Peyer's patch (tissue), 4 donors: ENCODE results near the gene AUTS2. TPM values are rescaled to one million over a fixed set of nuclear protein-coding genes. Genes with fewer than 3 reads are reported as not detected.

Experiments
- DNase-seq, 3 donors: peaks; one replicate each; pipeline ENCODE4 v3.0.0-alpha.2; 2017 to 2019
- H3K27ac ChIP-seq, 4 donors: fragments of 200-600 bp; sonication (generic); one replicate each; pipeline ENCODE4 v1.5.1; 2016 to 2019
- H3K27me3 ChIP-seq, 2 donors: fragments of 200-600 bp; sonication (generic); one replicate each; pipeline ENCODE4 v1.5.1; 2019
- H3K36me3 ChIP-seq, 3 donors: fragments of 200-600 bp; sonication (generic); one replicate each; pipeline ENCODE4 v1.5.1; 2016 to 2019
- H3K4me1 ChIP-seq, 4 donors: fragments of 200-600 bp; sonication (generic); one replicate each; pipeline ENCODE4 v1.5.1; 2016 to 2019
- H3K4me3 ChIP-seq, 4 donors: fragments of 200-600 bp; sonication (generic); 1 replicate in 3 of 4; 2 replicates in 1 of 4; pipeline ENCODE4 v1.5.1; 2016 to 2019; ENCODE audit warnings: mild to moderate bottlenecking in 1 of 4
- H3K9me3 ChIP-seq, 4 donors: fragments of 200-600 bp; sonication (generic); one replicate each; pipeline ENCODE4 v1.5.1; 2016 to 2019; ENCODE audit warnings: mild to moderate bottlenecking in 1 of 4
- CTCF ChIP-seq, 6 experiments: fragments of 450-650 bp in 4 of 6; fragments of 200-600 bp in 2 of 6; sonication (generic) in 1 of 6; IDR thresholded peaks; one replicate each; pipeline ENCODE4 v1.5.1; 2017 to 2019; ENCODE audit warnings: antibody characterized with exemption in 6 of 6, mild to moderate bottlenecking in 3 of 6, moderate library complexity in 1 of 6
- POLR2A ChIP-seq, 2 donors: fragments of 450-650 bp; IDR thresholded peaks; one replicate each; pipeline ENCODE4 v1.5.1; 2017; ENCODE audit warnings: antibody characterized with exemption in 2 of 2, mild to moderate bottlenecking in 2 of 2, moderate library complexity in 2 of 2
- total RNA-seq, 4 donors: library from RNA; depleted of rRNA; stranded (reverse); fragments of >200 nt; gene quantifications; one replicate each; pipeline ENCODE4 v1.1.0, GENCODE V29; 2016

AUTS2 gene
- total RNA-seq, 4 donors from 2014 or later, result 55.9 to 90.0 (median 72.6) TPM

- Histone ChIP-seq H3K27ac (peak overlapping the region in 2 of 4 donors; percentile 26 to 56), H3K9me3 (no peaks in the 10 kb centered on the region), H3K36me3 (no peaks in the 10 kb centered on the region), H3K4me3 (peak overlapping the region in 1 of 4 donors; percentile 19), H3K4me1 (peaks cover 0 to 6% (median 0%) of the 10 kb centered on the region in 4 donors), H3K27me3 (no peaks in the 10 kb centered on the region)
- DNase-seq, result no peak
- no peak for TF ChIP-seq CTCF (IDR thresholded peaks at IDR 0.05)
- no peak for TF ChIP-seq POLR2A (IDR thresholded peaks at IDR 0.05)
Measured at GRCh38 chr7:69825113-69825972, 227.1 kb downstream of the AUTS2 start.

GRCh38 chr7:69826283-69826682 lies 228.0 kb downstream of the AUTS2 start:
- H3K9me3 ChIP-seq, result no peaks in the 10 kb centered on the region
- H3K27me3 ChIP-seq, result no peaks in the 10 kb centered on the region
- no peaks in the 10 kb centered on the region for H3K36me3 ChIP-seq
- H3K4me1 ChIP-seq, result peaks cover 0 to 6% (median 0%) of the 10 kb centered on the region in 4 donors
- H3K4me3 ChIP-seq, result no peak overlapping the region
- TF ChIP-seq CTCF (IDR thresholded peaks at IDR 0.05) (no peak), POLR2A (IDR thresholded peaks at IDR 0.05) (no peak)
- no peak overlapping the region for H3K27ac ChIP-seq
- DNase-seq, result no peak

GRCh38 chr7:69827140-69827539 lies 228.9 kb downstream of the AUTS2 start:
- Histone ChIP-seq H3K9me3 (no peaks in the 10 kb centered on the region), H3K4me3 (no peak overlapping the region), H3K27me3 (no peaks in the 10 kb centered on the region), H3K4me1 (peaks cover 0 to 6% (median 0%) of the 10 kb centered on the region in 4 donors), H3K36me3 (no peaks in the 10 kb centered on the region), H3K27ac (no peak overlapping the region)
- DNase-seq, result no peak
- TF ChIP-seq POLR2A (IDR thresholded peaks at IDR 0.05) (no peak), CTCF (IDR thresholded peaks at IDR 0.05) (no peak)

- Histone ChIP-seq H3K36me3 (no peaks in the 10 kb centered on the region), H3K27me3 (no peaks in the 10 kb centered on the region), H3K4me3 (no peak overlapping the region), H3K9me3 (no peaks in the 10 kb centered on the region), H3K27ac (peak overlapping the region in 1 of 4 donors; percentile 21), H3K4me1 (peaks cover 0 to 6% (median 0%) of the 10 kb centered on the region in 4 donors)
- TF ChIP-seq CTCF (IDR thresholded peaks at IDR 0.05) (no peak), POLR2A (IDR thresholded peaks at IDR 0.05) (no peak)
- no peak for DNase-seq
Measured at GRCh38 chr7:69827558-69827957, 229.3 kb downstream of the AUTS2 start.

- DNase-seq, result no peak
- no peak overlapping the region for H3K27ac ChIP-seq
- no peak for TF ChIP-seq CTCF (IDR thresholded peaks at IDR 0.05)
- no peak for TF ChIP-seq POLR2A (IDR thresholded peaks at IDR 0.05)
- H3K27me3 ChIP-seq, result no peaks in the 10 kb centered on the region
- H3K4me3 ChIP-seq, result no peak overlapping the region
- no peaks in the 10 kb centered on the region for H3K4me1 ChIP-seq
- no peaks in the 10 kb centered on the region for H3K36me3 ChIP-seq
- H3K9me3 ChIP-seq, result no peaks in the 10 kb centered on the region
Measured at GRCh38 chr7:69832356-69832755, 234.1 kb downstream of the AUTS2 start.
